Cortex of kidney (tissue), 1 donor: ENCODE results near the gene FOS.
"Not testable (repeated sequence)": the region's sequence is repeated elsewhere in the genome, so short reads cannot be mapped to it uniquely, and the experiment has no call there.

ENCODE experiments used
- DNase-seq: peaks from one replicate; lab custom pipeline; 2025; lab: John Stamatoyannopoulos, UW

FOS gene

DNA sequence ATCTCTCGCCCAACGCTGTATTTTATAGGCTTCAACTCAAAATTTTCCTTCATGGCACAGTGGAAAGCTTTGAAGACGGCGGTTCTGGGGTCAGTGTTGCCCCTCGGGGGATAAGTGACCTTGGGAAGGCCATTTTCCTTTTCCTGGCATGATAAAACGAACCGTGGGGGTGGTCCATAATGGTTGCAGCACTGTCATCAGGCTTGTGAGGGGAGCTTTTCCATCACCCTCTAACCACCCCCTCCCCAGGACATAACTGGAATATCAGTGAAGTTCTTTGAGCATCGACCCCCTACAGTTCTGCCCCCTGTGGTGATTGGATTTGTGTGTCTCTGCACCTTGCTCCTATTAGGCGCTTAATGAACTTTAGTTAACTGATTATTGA is 16.0 kb downstream of the FOS start:
- no peak for DNase-seq

DNA sequence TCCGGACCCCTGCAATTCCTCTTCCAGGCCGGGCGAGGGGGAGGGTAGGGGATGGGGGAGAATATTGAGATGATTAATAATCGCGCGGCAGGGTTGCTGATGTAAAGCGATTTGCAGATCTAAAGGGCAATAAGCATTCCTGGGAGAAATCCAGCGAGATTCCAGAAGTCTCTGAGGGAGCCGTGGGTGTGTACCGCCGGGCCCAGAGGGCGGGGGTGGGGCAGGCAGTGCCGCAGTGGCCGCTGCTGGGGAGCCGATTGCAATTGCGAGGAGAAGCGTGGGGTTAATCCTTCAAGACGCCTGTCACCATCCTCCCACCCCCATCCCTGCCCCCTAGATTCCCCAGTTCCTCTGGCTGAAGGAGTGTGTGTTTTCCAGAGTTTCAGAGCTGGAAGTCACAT is 16.4 kb downstream of the FOS start:
- DNase-seq: no peak

DNA sequence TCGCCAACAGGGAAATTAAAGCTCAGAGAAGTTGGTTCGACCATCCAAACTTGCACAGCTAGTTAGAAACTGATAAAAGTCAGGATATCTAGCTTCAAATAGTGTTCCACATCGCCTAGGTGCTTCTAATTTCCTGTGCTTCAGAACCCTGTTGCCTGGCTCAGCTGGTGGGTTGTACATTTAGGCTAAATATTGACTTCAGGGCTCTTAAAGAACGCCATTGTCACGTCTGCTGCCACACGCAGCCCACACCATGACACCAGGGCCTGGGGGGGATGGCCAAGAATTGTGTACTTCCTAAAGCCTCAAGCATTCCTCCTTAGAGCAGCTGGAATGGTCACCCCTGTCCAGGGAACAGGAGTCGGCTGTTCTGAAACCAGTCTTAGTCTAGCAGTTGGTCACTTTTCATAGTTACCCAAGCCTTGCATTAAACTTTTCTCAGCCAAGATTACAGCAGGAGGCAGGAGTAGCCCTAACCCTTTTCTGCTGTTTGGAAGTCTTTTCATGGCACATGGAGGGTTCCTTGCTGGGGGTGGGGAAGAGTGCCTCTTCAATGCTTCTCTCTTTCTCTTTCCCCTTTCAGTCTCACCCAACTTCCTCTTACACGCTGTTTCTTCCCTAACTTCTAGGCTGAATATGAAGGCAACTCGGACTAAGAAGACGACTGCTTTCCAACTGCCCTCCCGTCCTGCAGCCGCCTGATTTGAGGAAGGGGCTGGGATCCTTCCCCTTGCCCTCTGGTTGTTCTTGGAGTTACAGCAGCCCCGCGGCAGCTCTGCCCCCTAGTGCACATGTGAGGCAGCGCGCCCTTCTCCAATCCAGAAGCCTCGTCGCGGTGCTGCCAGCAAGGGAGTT is 17.1 kb downstream of the FOS start:
- DNase-seq: no peak

DNA sequence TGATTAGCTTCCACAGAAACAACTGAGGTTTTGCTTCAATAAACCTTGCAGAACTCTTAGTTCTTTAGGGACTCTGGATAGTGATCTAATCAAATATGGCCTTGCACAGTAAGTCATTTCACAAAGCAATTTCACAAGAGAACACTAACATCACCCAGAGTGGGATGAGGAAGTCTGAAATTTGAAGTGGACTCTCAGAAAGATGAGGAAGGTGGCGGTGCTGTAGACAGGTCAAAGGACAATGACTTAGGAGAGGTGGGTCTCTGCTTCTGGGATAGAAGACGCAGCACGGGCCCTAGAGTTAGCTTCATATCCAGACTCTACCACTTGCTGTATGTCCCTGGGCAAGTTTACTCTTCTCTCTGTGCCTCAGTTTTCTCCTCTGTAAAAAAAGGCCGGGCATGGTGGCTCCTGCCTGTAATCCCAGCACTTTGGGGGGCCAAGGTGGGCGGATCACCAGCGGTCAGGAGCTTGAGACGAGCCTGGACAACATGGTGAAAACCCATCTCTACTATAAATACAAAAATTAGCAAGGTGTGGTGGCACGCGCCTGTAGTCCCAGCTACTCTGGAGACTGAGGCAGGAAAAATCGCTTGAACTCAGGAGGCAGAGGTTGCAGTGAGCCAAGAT is 18.9 kb downstream of the FOS start:
- no peak for DNase-seq

- no peak for DNase-seq
Observed at GRCh38 chr14:75298187-75298965, 19.7 kb downstream of the FOS start.

DNA sequence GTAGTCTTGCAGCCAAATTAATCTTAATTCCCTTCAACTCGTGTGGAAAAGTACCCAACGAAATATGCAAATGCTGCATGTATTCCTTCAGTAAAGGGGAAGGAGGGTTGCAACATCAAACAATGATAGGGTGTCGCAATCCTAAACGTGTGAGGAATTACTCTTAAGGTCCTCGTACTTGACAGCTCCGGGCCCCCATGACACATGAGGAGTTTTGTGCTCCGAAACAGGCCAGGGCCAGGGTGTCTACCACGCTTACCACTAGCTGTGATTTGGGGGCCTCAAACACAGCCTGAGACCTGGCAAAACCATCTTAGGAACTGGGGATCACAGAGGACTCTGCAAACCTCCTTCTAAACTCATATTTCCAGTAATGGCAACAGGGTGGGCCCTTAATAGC is 20.4 kb downstream of the FOS start:
- no peak for DNase-seq

GRCh38 chr14:75299576-75299975 is 20.9 kb downstream of the FOS start:
- no peak for DNase-seq

DNA sequence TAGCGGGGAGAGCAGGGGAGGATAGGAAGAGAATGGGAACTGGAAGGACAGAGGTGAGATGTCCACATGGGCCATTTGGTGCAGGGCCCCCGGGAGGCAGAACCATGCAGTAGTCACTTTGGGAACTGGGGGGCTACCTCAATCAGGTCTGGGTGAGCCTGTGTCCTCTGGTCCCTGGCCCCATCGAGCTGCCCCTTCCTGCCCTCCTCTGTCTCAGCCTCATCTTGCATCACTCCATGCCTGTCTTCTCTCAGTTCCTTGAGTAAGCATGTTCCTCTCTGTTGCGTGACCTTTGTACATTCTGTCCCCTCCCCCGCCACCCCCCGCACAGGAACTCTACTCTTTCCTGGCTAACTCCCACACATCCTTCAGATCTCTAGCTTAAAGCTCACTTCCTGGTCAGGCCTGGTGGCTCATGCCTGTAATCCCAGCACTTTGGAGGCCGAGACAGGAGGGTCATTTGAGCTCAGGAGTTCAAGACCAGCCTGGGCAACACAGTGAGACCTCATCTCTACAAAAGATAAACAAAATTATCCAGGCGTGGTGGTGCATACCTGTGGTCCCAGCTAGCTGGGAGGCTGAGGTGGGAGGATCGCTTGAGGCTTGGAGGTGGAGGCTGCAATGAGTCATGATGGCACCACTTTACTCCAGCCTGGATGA is 23.2 kb downstream of the FOS start:
- no peak for DNase-seq

- no peak for DNase-seq
Observed at GRCh38 chr14:75303381-75303789, 24.8 kb downstream of the FOS start.

- DNase-seq: not testable (repeated sequence)
Observed at GRCh38 chr14:75306410-75306809, 27.8 kb downstream of the FOS start.

DNA sequence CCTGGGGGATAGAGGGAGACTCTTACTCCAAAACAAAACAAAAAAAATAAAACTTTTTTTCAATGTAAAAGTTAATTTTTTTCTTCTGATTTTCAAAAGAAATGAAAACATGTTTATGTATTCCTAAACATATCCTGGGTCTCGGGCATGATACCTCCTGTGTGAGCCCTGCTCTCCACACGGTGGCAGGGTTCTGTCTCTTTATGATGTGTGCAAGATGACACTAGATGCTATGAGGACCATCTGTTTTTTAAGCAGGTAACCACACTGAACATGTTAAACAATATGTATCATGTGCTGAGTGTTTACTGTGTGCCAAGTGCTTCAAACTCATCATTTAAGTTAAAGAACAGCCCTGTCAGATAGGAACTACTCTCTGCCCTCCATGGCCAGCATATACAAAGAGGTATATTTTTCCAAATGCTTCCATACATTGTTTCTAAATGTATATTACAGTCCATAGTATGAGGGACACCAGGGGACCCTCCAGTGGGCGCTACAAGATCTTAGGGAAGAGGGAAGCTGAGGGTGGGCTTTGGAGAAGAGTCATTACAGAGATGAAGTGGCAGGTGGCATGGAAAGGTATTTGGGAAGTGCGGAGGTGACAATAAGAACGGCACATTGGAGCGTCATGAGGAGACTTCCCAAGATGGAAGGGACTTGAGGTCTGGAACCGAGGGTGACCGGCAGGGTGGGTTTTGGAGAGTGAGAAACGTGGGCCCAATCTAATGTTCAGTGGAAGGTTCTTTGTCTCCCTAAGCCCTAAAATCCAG is 28.5 kb downstream of the FOS start:
- DNase-seq: no peak

- DNase-seq: no peak
Observed at GRCh38 chr14:75307700-75308379, 29.2 kb downstream of the FOS start.

DNA sequence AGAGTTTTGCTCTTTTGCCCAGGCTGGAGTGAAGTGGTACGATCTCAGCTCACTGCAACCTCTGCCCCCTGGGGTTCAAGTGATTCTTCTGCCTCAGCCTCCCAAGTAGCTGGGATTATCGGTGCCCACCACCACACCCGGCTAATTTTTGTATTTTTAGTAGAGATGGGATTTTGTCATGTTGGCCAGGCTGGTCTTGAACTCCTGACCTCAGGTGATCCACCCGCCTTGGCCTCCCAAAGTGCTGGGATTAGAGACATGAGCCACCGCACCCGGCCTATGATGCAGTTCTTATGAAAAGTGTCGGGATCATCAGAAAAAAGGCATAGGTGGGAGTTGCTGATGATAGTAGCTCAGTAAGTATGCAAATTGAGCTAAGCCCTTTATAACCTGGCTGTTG is 30.4 kb downstream of the FOS start:
- DNase-seq: not testable (repeated sequence)

- DNase-seq: not testable (repeated sequence)
Observed at GRCh38 chr14:75309561-75309960, 30.9 kb downstream of the FOS start.

DNA sequence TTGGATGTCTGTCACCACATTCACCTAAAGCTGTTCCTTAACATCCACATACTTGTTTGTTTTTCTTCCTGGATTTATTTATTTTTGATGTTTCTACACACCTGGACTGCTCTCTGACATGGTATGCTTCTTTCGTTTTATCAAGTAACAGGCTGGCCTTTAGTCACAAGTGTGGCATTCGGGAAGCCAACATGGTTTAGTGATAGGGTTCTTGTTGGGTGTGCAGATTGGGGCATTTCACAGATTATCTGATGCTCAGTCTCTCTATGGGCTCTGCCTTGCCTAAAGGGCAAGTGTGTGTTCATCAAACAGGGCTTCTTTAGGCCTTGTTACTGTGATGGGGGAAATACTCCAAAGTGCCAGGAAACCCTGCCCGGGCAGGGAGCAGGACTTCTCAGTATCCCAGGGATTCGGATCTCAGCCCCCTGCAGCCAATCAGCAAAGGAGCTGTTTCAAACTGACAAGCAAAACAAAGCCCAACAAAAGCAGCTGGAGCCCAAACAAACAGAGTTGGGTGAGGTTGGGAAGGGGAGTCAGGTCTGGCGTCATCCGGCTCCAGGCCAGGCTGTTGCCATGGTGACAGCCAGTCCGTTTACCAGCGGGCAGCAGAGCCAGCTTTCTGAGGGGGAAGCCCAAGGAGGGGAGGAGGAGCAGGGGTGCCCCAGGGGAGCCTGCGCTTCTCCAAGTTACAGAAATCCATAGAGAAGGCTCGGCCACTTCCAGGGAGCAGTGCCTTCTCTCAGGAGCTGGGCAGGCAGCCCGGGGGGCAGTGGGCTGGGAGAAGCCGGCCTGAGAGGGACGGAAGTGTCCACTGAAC is 31.9 kb downstream of the FOS start:
- no peak for DNase-seq

GRCh38 chr14:75311356-75311755 is 32.7 kb downstream of the FOS start:
- DNase-seq: no peak

DNA sequence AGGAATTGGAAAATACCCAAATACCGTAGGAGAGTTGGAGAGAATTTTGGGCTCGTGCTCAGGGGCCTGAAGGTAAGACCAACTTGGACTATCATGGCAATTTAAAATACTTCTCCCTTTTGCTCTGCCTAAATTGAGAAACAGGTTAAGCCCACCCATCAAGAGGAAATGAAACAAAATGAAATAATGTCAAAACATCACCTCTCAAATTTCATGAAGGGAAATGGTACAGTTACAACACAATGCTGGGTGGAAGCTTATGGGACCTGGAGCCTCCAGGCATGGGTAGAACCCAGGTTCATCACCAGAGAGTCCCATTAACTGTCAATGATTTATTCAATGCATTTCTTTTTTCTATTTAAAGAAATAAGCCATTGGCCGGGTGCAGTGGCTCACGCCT is 33.7 kb downstream of the FOS start:
- no peak for DNase-seq

DNA sequence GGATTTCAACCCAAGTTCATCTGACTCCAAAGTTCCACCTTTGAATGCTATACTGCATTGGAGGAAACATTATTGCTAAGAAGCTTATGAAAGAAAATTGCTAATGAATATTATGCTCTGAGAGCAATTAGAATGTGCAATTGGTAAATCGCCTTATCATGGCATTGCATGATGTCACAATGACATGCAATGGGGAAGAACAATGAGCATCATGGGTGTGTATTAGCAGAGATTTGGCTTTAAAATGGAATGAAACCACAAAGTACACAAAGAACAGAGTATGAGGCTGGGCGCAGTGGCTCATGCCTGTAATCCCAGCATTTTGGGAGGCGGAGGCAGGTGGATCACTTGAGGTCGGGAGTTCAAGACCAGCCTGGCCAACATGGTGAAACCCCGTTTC is 34.7 kb downstream of the FOS start:
- no peak for DNase-seq

DNA sequence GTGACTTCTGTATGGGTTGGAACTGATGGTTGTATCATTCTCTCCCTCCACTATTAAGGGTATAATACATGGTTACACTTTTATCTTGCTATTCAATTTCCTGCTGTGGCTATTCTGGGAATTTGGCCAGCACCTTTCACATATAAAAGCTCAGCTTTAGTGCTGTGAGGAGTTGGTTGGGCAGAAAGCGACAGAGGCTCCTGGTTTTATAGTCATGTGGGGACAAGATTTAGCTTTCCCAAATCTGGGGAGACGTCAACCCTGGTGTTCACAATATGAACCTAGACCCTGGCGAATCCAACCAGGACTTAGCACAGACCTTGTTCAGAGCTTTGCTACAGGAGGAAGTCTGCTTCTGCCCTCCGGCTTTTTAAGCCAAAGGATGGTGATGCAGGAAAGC is 36.5 kb downstream of the FOS start:
- no peak for DNase-seq

- no peak for DNase-seq
Observed at GRCh38 chr14:75317148-75317547, 38.5 kb downstream of the FOS start.
